T-helper 9 cell (primary cell): Measurements from ENCODE around the gene FNDC3A.
"Not testable (repeated sequence)": the region's sequence is repeated elsewhere in the genome, so short reads cannot be mapped to it uniquely, and the experiment has no call there.

Experiments
- DNase-seq: peaks from one replicate; pipeline ENCODE4 v3.0.0-alpha.2; 2020

FNDC3A gene

GRCh38 chr13:49097374-49097773 is 121.7 kb downstream of the FNDC3A start:
- no peak for DNase-seq

GRCh38 chr13:49098198-49098597 is 122.5 kb downstream of the FNDC3A start:
- DNase-seq: no peak

GRCh38 chr13:49098771-49099512 is 123.2 kb downstream of the FNDC3A start:
- DNase-seq: no peak

- no peak for DNase-seq
Observed at GRCh38 chr13:49099513-49099877, 123.8 kb downstream of the FNDC3A start.

GRCh38 chr13:49100637-49101570 is 125.2 kb downstream of the FNDC3A start:
- DNase-seq: no peak

GRCh38 chr13:49108196-49108595 is 132.5 kb downstream of the FNDC3A start:
- DNase-seq: no peak

- DNase-seq: peak; percentile 67
Observed at GRCh38 chr13:49110122-49110912, 134.6 kb downstream of the FNDC3A start.

GRCh38 chr13:49110913-49111170 is 135.1 kb downstream of the FNDC3A start:
- DNase-seq: no peak

- no peak for DNase-seq
Observed at GRCh38 chr13:49112782-49113525, 137.2 kb downstream of the FNDC3A start.

- no peak for DNase-seq
Observed at GRCh38 chr13:49113526-49114286, 138.0 kb downstream of the FNDC3A start.

GRCh38 chr13:49116873-49117272 is 141.2 kb downstream of the FNDC3A start:
- DNase-seq: no peak

GRCh38 chr13:49118455-49118854 is 142.7 kb downstream of the FNDC3A start:
- not testable (repeated sequence) for DNase-seq

- DNase-seq: no peak
Observed at GRCh38 chr13:49124693-49125304, 149.1 kb downstream of the FNDC3A start.

- no peak for DNase-seq
Observed at GRCh38 chr13:49125964-49126524, 150.3 kb downstream of the FNDC3A start.

GRCh38 chr13:49132479-49133002 is 156.8 kb downstream of the FNDC3A start:
- no peak for DNase-seq

- no peak for DNase-seq
Observed at GRCh38 chr13:49134305-49134704, 158.6 kb downstream of the FNDC3A start.

GRCh38 chr13:49137138-49137643 is 161.5 kb downstream of the FNDC3A start:
- not testable (repeated sequence) for DNase-seq

- no peak for DNase-seq
Observed at GRCh38 chr13:49140910-49141611, 165.3 kb downstream of the FNDC3A start.

- no peak for DNase-seq
Observed at GRCh38 chr13:49146950-49147355, 171.2 kb downstream of the FNDC3A start.

- no peak for DNase-seq
Observed at GRCh38 chr13:49148405-49148804, 172.7 kb downstream of the FNDC3A start.
